Stimulated activated naive B cell treated with anti-CD40 and anti-IgM and Interleukin-4, amounts not matched to agents 10 μg/mL and 1 μg/mL and 100 μg/mL, for 72 hours (primary cell): ENCODE measurements around the gene RBBP9.
A peak's percentile ranks its signal among the peaks of the same experiment; 100 is the strongest.
"Not testable (repeated sequence)": the region's sequence is repeated elsewhere in the genome, so short reads cannot be mapped to it uniquely, and the experiment has no call there.

Source experiments
- ATAC-seq, 2 donors: fragments of 150-1000 bp; cut with Tn5 transposase; replicated peaks; 2 replicates each; pipeline ENCODE4 v1.10.0; 2021; ENCODE audit warnings: moderate library complexity in 1 of 2
- DNase-seq: peaks from one replicate; pipeline ENCODE4 v3.0.0; 2021
- H3K27ac Mint-ChIP-seq: one replicate; pipeline ENCODE4 v1.8.0; 2022; ENCODE audit warnings: mild to moderate bottlenecking, mixed read lengths
- H3K27me3 Mint-ChIP-seq, 2 donors: one replicate each; pipeline ENCODE4 v1.8.0; 2022; ENCODE audit warnings: mixed read lengths in 2 of 2
- H3K36me3 Mint-ChIP-seq, 2 donors: one replicate each; pipeline ENCODE4 v1.8.0; 2022; ENCODE audit warnings: mixed read lengths in 2 of 2, mild to moderate bottlenecking in 1 of 2
- H3K4me1 Mint-ChIP-seq, 2 donors: one replicate each; pipeline ENCODE4 v1.8.0; 2022; ENCODE audit warnings: mixed read lengths in 2 of 2, mild to moderate bottlenecking in 1 of 2
- H3K4me3 Mint-ChIP-seq, 2 donors: one replicate each; pipeline ENCODE4 v1.8.0; 2022; ENCODE audit warnings: mild to moderate bottlenecking in 2 of 2, mixed read lengths in 2 of 2, moderate library complexity in 1 of 2
- H3K9me3 Mint-ChIP-seq, 2 donors: one replicate each; pipeline ENCODE4 v1.8.0; 2022; ENCODE audit warnings: mixed read lengths in 2 of 2, mild to moderate bottlenecking in 1 of 2

Gene RBBP9

GRCh38 chr20:18496740-18497592 is at the start of gene RBBP9:
Gene RBBP9 (minus strand): TSS chr20:18497225. CDS start chr20:18497167, 58 bp downstream.
- ATAC-seq (peak; percentile 99 to 100), DNase-seq (peak; percentile 66)
- Mint-ChIP-seq H3K4me3 (peak within 1 kb of the TSS; percentile 98 to 99), H3K4me1 (peaks cover 4 to 18% of the 10 kb centered on the region in 2 donors), H3K36me3 (peaks cover 2 to 9% of the 10 kb centered on the region in 2 donors), H3K27me3 (peaks cover 3 to 6% of the 10 kb centered on the region in 2 donors), H3K27ac (peak within 1 kb of the TSS; percentile 96), H3K9me3 (no peaks in the 10 kb centered on the region)

GRCh38 chr20:18545566-18545965 is 48.5 kb upstream of the RBBP9 start:
- peaks cover 39 to 63% of the 10 kb centered on the region in 2 donors for H3K36me3 Mint-ChIP-seq
- no peaks in the 10 kb centered on the region for H3K9me3 Mint-ChIP-seq
- no peak overlapping the region for H3K4me3 Mint-ChIP-seq
- no peak overlapping the region for H3K27ac Mint-ChIP-seq
- DNase-seq (no peak), ATAC-seq (no peak)
- H3K4me1 Mint-ChIP-seq, result peaks cover 0 to 7% of the 10 kb centered on the region in 2 donors
- H3K27me3 Mint-ChIP-seq, result no peaks in the 10 kb centered on the region

- DNase-seq, result no peak
- no peaks in the 10 kb centered on the region for H3K27me3 Mint-ChIP-seq
- H3K4me1 Mint-ChIP-seq, result peaks cover 0 to 7% of the 10 kb centered on the region in 2 donors
- no peak for ATAC-seq
- peaks cover 45 to 68% of the 10 kb centered on the region in 2 donors for H3K36me3 Mint-ChIP-seq
- no peak overlapping the region for H3K27ac Mint-ChIP-seq
- no peaks in the 10 kb centered on the region for H3K9me3 Mint-ChIP-seq
- no peak overlapping the region for H3K4me3 Mint-ChIP-seq
These were observed 46.9 kb upstream of the RBBP9 start for GRCh38 chr20:18543932-18544331.

- Mint-ChIP-seq H3K27ac (peak overlapping the region; percentile 25), H3K9me3 (no peaks in the 10 kb centered on the region), H3K27me3 (no peaks in the 10 kb centered on the region), H3K4me3 (no peak overlapping the region), H3K36me3 (peaks cover 45 to 67% of the 10 kb centered on the region in 2 donors), H3K4me1 (peaks cover 0 to 7% of the 10 kb centered on the region in 2 donors)
- ATAC-seq (no peak), DNase-seq (no peak)
These were observed 46.2 kb upstream of the RBBP9 start for GRCh38 chr20:18543216-18543615.

GRCh38 chr20:18541741-18542140 is 44.7 kb upstream of the RBBP9 start:
- H3K9me3 Mint-ChIP-seq, result peaks cover 0 to under 1% of the 10 kb centered on the region in 2 donors
- no peak for ATAC-seq
- H3K27me3 Mint-ChIP-seq, result no peaks in the 10 kb centered on the region
- H3K4me1 Mint-ChIP-seq, result peaks cover 0 to 7% of the 10 kb centered on the region in 2 donors
- no peak for DNase-seq
- H3K36me3 Mint-ChIP-seq, result peaks cover 43 to 62% of the 10 kb centered on the region in 2 donors
- H3K4me3 Mint-ChIP-seq, result no peak overlapping the region
- H3K27ac Mint-ChIP-seq, result peak overlapping the region; percentile 25

- DNase-seq (no peak), ATAC-seq (no peak)
- Mint-ChIP-seq H3K36me3 (peaks cover 41 to 50% of the 10 kb centered on the region in 2 donors), H3K9me3 (peaks cover 0 to 2% of the 10 kb centered on the region in 2 donors), H3K27ac (no peak overlapping the region), H3K4me1 (peaks cover 0 to 2% of the 10 kb centered on the region in 2 donors), H3K27me3 (no peaks in the 10 kb centered on the region), H3K4me3 (no peak overlapping the region)
These were observed 40.6 kb upstream of the RBBP9 start for GRCh38 chr20:18537651-18538050.

- Mint-ChIP-seq H3K4me1 (no peaks in the 10 kb centered on the region), H3K4me3 (no peak overlapping the region), H3K36me3 (peaks cover 47 to 55% of the 10 kb centered on the region in 2 donors), H3K9me3 (peaks cover 0 to 2% of the 10 kb centered on the region in 2 donors), H3K27ac (no peak overlapping the region), H3K27me3 (no peaks in the 10 kb centered on the region)
- no peak for ATAC-seq
- no peak for DNase-seq
These were observed 37.1 kb upstream of the RBBP9 start for GRCh38 chr20:18533978-18534644.

- Mint-ChIP-seq H3K9me3 (peaks cover 0 to 2% of the 10 kb centered on the region in 2 donors), H3K4me3 (no peak overlapping the region), H3K36me3 (peaks cover 51 to 58% of the 10 kb centered on the region in 2 donors), H3K4me1 (no peaks in the 10 kb centered on the region), H3K27me3 (no peaks in the 10 kb centered on the region), H3K27ac (no peak overlapping the region)
- DNase-seq (no peak), ATAC-seq (no peak)
These were observed 36.5 kb upstream of the RBBP9 start for GRCh38 chr20:18533491-18533890.

GRCh38 chr20:18532626-18533025 is 35.6 kb upstream of the RBBP9 start:
- peaks cover 53 to 59% of the 10 kb centered on the region in 2 donors for H3K36me3 Mint-ChIP-seq

GRCh38 chr20:18529041-18529440 is 32.0 kb upstream of the RBBP9 start:
- Mint-ChIP-seq H3K4me1 (no peaks in the 10 kb centered on the region), H3K27ac (no peak overlapping the region), H3K9me3 (no peaks in the 10 kb centered on the region), H3K4me3 (no peak overlapping the region), H3K27me3 (no peaks in the 10 kb centered on the region), H3K36me3 (peaks cover 50 to 65% of the 10 kb centered on the region in 2 donors)
- no peak for ATAC-seq
- no peak for DNase-seq

More at GRCh38 chr20:18532626-18533025, 35.6 kb upstream of the RBBP9 start:
- Mint-ChIP-seq H3K27me3 (no peaks in the 10 kb centered on the region), H3K9me3 (peaks cover 0 to 2% of the 10 kb centered on the region in 2 donors), H3K27ac (no peak overlapping the region), H3K4me3 (no peak overlapping the region), H3K4me1 (no peaks in the 10 kb centered on the region)
- ATAC-seq (no peak), DNase-seq (no peak)

GRCh38 chr20:18527836-18528235 is 30.8 kb upstream of the RBBP9 start:
- ATAC-seq, result no peak
- no peak for DNase-seq
- Mint-ChIP-seq H3K9me3 (no peaks in the 10 kb centered on the region), H3K4me1 (no peaks in the 10 kb centered on the region), H3K36me3 (peaks cover 49 to 67% of the 10 kb centered on the region in 2 donors), H3K27me3 (no peaks in the 10 kb centered on the region), H3K4me3 (no peak overlapping the region), H3K27ac (no peak overlapping the region)

GRCh38 chr20:18527339-18527738 is 30.3 kb upstream of the RBBP9 start:
- peaks cover 45 to 62% of the 10 kb centered on the region in 2 donors for H3K36me3 Mint-ChIP-seq

GRCh38 chr20:18526761-18527160 is 29.7 kb upstream of the RBBP9 start:
- peaks cover 41 to 57% of the 10 kb centered on the region in 2 donors for H3K36me3 Mint-ChIP-seq
- not testable (repeated sequence) for ATAC-seq, H3K27me3 Mint-ChIP-seq, DNase-seq, H3K27ac Mint-ChIP-seq, H3K4me1 Mint-ChIP-seq, H3K9me3 Mint-ChIP-seq, H3K4me3 Mint-ChIP-seq

More at GRCh38 chr20:18527339-18527738, 30.3 kb upstream of the RBBP9 start:
- Mint-ChIP-seq H3K4me3 (no peak overlapping the region), H3K4me1 (no peaks in the 10 kb centered on the region), H3K27ac (no peak overlapping the region), H3K27me3 (no peaks in the 10 kb centered on the region), H3K9me3 (no peaks in the 10 kb centered on the region)
- ATAC-seq (no peak), DNase-seq (no peak)

- Mint-ChIP-seq H3K27me3 (no peaks in the 10 kb centered on the region), H3K36me3 (peaks cover 30 to 44% of the 10 kb centered on the region in 2 donors), H3K4me3 (no peak overlapping the region), H3K4me1 (no peaks in the 10 kb centered on the region), H3K9me3 (no peaks in the 10 kb centered on the region), H3K27ac (no peak overlapping the region)
- ATAC-seq (no peak), DNase-seq (no peak)
These were observed 27.6 kb upstream of the RBBP9 start for GRCh38 chr20:18524646-18525045.
